GM12801 (cell line): ENCODE results near the gene PLCD3.

Experiments used
- CTCF ChIP-seq: IDR thresholded peaks from one replicate; pipeline ENCODE4 v1.5.1; 2011; ENCODE audit warnings: control low read depth; ENCODE audit not compliant: insufficient read length; ENCODE audit errors: extremely low read depth

Gene PLCD3

GRCh38 chr17:45110676-45111611 is 21.4 kb downstream of the PLCD3 start:
- TF ChIP-seq CTCF, result no peak

GRCh38 chr17:45108595-45109521 is 23.5 kb downstream of the PLCD3 start:
- no peak for TF ChIP-seq CTCF

- TF ChIP-seq CTCF, result no peak
Measured at GRCh38 chr17:45108051-45108450, 24.3 kb downstream of the PLCD3 start.

GRCh38 chr17:45107293-45108010 is 24.9 kb downstream of the PLCD3 start:
- no peak for TF ChIP-seq CTCF

GRCh38 chr17:45106582-45106981 is 25.7 kb downstream of the PLCD3 start:
- no peak for TF ChIP-seq CTCF

GRCh38 chr17:45106096-45106495 is 26.2 kb downstream of the PLCD3 start:
- TF ChIP-seq CTCF, result no peak
